WTC11 (cell line): Measurements from ENCODE around the gene PITPNM1. TPM values are rescaled to one million over a fixed set of nuclear protein-coding genes. Genes with fewer than 3 reads are reported as not detected.
"Not testable (repeated sequence)": the region's sequence is repeated elsewhere in the genome, so short reads cannot be mapped to it uniquely, and the experiment has no call there.

ENCODE experiments used
- ATAC-seq: fragments of 200-7000 bp; cut with Tn5 transposase; 2 replicates; pipeline ENCODE4 v1.10.0; 2021; ENCODE audit warnings: mild to moderate bottlenecking, moderate library complexity
- CTCF ChIA-PET: fragments of 300-600 bp; sonication (Branson Sonifier 250); formaldehyde crosslinking; loops from one replicate; lab custom pipeline; 2021; ENCODE audit warnings: antibody characterized with exemption; lab: Charles Lee
- POLR2A ChIA-PET: fragments of 350-600 bp; sonication (Branson Sonifier 250); formaldehyde crosslinking; loops from one replicate; lab custom pipeline; 2021; ENCODE audit warnings: antibody characterized with exemption; lab: Charles Lee
- DNase-seq: peaks from one replicate; pipeline ENCODE4 v3.0.0; 2021; ENCODE audit warnings: low spot score
- H3K27ac Mint-ChIP-seq: 2 replicates; pipeline ENCODE4 v1.8.0; 2021; ENCODE audit warnings: mixed read lengths
- H3K27me3 Mint-ChIP-seq: 2 replicates; pipeline ENCODE4 v1.8.0; 2021; ENCODE audit warnings: low read depth, mild to moderate bottlenecking, moderate library complexity, mixed read lengths
- H3K36me3 Mint-ChIP-seq: 2 replicates; pipeline ENCODE4 v1.8.0; 2021; ENCODE audit warnings: mixed read lengths
- H3K4me1 Mint-ChIP-seq: 2 replicates; pipeline ENCODE4 v1.8.0; 2022; ENCODE audit warnings: mixed read lengths
- H3K4me3 Mint-ChIP-seq: 2 replicates; pipeline ENCODE4 v1.8.0; 2021; ENCODE audit warnings: mild to moderate bottlenecking, moderate library complexity, mixed read lengths
- H3K9me3 Mint-ChIP-seq: 2 replicates; pipeline ENCODE4 v1.8.0; 2021; ENCODE audit warnings: mixed read lengths
- EMX1 ChIP-seq: fragments of 250-450 bp; sonication (Bioruptor Pico); IDR thresholded peaks from 2 replicates; pipeline ENCODE4 v1.8.0; 2021; ENCODE audit warnings: mild to moderate bottlenecking
- ESRRA ChIP-seq: sonication (generic); formaldehyde crosslinking; IDR thresholded peaks from 2 replicates; pipeline ENCODE4 v1.8.1; 2022; ENCODE audit warnings: mild to moderate bottlenecking, missing genetic modification reagents, borderline replicate concordance
- RORB ChIP-seq: fragments of 250-450 bp; sonication (Bioruptor Pico); IDR thresholded peaks from 2 replicates; pipeline ENCODE4 v1.9.0; 2021; ENCODE audit warnings: mild to moderate bottlenecking
- ZBTB21 ChIP-seq: sonication (generic); formaldehyde crosslinking; IDR thresholded peaks from 2 replicates; pipeline ENCODE4 v1.8.1; 2023; ENCODE audit warnings: mild to moderate bottlenecking, missing genetic modification reagents, borderline replicate concordance
- ZNF138 ChIP-seq: sonication (generic); formaldehyde crosslinking; conservative IDR thresholded peaks from 2 replicates; pipeline ENCODE4 v1.8.1; 2022; ENCODE audit warnings: mild to moderate bottlenecking, moderate library complexity, missing genetic modification reagents
- ZNF281 ChIP-seq: sonication (generic); formaldehyde crosslinking; IDR thresholded peaks from 2 replicates; pipeline ENCODE4 v1.8.0; 2023; ENCODE audit warnings: mild to moderate bottlenecking, missing genetic modification reagents
- ZNF532 ChIP-seq: fragments of 250-450 bp; sonication (Bioruptor Pico); IDR thresholded peaks from 2 replicates; pipeline ENCODE4 v1.9.0; 2021; ENCODE audit warnings: mild to moderate bottlenecking, borderline replicate concordance
- total RNA-seq: library from RNA; stranded (reverse); gene quantifications from 3 replicates; pipeline ENCODE4 v1.2.3, GENCODE V29; 2021
- TF ChIP-seq, protein P1 (sequence below): sonication (generic); formaldehyde crosslinking; IDR thresholded peaks from 2 replicates; pipeline ENCODE4 v1.8.0; 2022; ENCODE audit warnings: mild to moderate bottlenecking, missing genetic modification reagents
- TF ChIP-seq, protein P2 (sequence below): fragments of 250-450 bp; sonication (Bioruptor Pico); conservative IDR thresholded peaks from 2 replicates; pipeline ENCODE4 v1.9.0; 2021; ENCODE audit warnings: mild to moderate bottlenecking

PITPNM1 gene
- total RNA-seq, 1 experiment from 2014 or later = 55.4 TPM

DNA sequence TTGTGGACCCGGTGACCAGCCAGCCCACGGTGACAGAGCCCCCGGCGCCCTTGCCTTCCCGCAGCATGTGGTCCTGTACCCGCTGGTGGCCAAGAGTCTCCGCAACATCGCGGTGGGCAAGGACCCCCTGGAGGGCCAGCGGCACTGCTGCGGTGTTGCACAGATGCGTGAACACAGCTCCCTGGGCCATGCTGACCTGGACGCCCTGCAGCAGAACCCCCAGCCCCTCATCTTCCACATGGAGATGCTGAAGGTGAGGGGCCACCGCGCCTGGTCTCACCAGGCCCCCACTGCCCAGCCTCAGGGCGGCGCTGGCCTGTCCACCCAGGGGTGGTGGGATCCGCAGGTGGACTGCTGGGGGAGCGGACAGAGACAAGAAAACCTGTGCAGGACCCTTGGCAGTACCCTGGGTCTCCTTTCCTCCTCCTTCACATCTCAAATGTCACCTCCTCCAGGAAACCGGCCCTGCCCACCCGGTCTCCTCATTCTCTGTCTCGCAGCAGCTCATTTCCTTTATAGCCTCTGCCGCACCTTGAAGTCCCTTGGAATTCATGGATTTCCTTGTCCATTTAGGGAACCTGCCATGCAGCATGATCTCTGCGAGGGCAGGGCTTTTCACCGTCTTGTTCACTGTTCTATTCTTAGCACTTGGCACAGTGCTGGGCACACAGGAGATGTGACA, 15.8 kb downstream of the PITPNM1 start (continued):
- TF ChIP-seq ZNF532 (CRISPR knock-in tag) (no peak), RORB (CRISPR knock-in tag) (no peak)
- TF ChIP-seq, protein P1, sequence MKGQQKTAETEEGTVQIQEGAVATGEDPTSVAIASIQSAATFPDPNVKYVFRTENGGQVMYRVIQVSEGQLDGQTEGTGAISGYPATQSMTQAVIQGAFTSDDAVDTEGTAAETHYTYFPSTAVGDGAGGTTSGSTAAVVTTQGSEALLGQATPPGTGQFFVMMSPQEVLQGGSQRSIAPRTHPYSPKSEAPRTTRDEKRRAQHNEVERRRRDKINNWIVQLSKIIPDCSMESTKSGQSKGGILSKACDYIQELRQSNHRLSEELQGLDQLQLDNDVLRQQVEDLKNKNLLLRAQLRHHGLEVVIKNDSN (CRISPR knock-in tag) = no peak

DNA sequence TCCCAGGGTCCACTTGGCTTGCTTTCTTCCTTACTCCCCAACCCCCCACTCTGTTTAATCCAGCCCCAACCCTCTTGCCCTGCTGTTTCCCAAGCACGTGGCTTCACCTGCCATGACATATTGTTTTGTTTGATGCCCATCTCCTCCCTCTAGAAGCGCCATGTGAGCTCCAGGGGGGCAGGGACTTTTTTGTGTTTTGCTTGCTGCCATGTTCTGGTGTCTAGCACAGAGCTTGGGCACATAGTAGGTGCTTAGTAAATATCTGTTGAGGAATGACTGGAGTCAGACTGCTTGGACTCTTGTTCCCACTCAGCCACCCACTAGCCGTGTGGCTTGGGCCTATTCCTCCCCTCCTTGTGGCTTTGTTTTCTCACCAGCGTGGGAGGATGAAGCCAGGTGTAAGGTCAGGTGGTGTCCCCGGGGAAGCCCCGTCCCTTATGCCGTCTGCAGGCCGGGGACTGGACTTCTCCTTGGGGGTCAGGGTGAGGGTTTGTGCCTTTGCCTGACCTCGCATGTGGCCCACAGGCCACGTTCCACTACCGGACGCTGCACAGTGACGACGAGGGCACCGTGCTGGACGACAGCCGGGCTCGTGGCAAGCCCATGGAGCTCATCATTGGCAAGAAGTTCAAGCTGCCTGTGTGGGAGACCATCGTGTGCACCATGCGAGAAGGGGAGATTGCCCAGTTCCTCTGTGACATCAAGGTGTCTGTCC, 18.5 kb downstream of the PITPNM1 start:
- H3K9me3 Mint-ChIP-seq = no peaks in the 10 kb centered on the region
- no peak for DNase-seq
- no peak for ATAC-seq
- no peak overlapping the region for H3K27ac Mint-ChIP-seq
- H3K27me3 Mint-ChIP-seq = peaks cover 26% of the 10 kb centered on the region
- peaks cover 10% of the 10 kb centered on the region; the same call in 1 of the 2 replicates for H3K36me3 Mint-ChIP-seq
- POLR2A ChIA-PET = no interaction called here
- TF ChIP-seq, protein P2, sequence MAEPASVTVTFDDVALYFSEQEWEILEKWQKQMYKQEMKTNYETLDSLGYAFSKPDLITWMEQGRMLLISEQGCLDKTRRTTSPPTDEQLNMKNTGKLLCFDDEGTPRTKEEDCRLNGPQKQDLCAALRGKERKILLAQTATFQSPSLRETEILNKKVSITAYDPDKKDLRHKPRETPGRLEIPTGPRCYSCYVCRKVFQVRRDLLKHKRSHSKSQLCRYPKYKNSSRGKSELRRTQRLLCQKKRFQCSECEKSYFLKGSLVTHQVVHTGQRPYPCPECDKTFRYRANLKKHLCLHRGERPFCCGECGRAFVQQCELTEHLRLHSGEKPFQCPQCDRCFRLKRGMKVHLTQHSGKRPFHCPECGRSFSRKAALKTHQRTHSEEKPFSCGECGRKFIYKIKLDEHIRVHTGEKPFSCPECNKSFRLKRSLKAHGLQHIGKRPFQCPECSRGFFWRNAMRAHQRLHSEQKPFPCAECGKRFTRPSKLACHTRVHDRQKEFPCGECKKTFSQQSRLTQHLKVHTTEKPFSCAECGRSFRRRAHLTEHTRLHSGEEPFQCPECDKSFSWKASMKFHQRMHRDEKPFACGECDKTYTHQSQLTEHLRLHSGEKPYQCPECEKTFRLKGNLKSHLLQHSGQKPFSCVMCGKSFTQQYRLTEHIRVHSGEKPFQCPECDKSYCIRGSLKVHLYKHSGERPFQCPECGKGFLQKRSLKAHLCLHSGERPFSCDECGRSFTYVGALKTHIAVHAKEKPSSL (CRISPR knock-in tag) = no peak
- TF ChIP-seq ZNF138 (CRISPR knock-in tag) (no peak), ZBTB21 (CRISPR knock-in tag) (no peak), EMX1 (CRISPR knock-in tag) (no peak)
- no peak overlapping the region for H3K4me3 Mint-ChIP-seq
- peaks cover 19% of the 10 kb centered on the region for H3K4me1 Mint-ChIP-seq
- CTCF ChIA-PET = interaction anchor here (1.7 kb wide), 1 partner anchor 85 kb away, joined by 3 read pairs; the partner anchor contains the start of gene PPP1CA

DNA sequence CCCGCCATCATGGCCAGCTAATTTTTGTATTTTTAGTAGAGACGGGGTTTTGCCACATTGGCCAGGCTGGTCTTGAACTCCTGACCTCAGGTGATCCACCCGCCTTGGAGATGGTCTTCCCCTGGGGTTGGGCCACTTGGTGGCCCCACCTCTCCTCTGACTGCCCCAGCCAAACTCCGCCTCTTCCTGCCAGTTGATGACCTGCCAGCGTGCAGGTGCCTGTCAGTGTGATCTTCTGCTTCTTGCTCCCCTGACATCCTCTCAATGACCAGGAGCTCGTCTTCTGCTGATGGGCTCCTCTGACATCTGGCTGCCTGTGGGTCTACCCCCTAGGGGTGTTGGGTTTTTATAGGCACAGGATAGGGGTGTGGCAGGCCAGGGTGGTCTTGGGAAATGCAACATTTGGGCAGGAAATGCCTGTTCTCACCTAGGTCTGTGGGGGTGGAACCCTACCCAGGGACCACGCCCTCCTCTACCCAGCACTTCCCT, 19.2 kb downstream of the PITPNM1 start:
- H3K27ac Mint-ChIP-seq, H3K4me3 Mint-ChIP-seq, H3K9me3 Mint-ChIP-seq, POLR2A ChIA-PET, ATAC-seq: not testable (repeated sequence)
- H3K36me3 Mint-ChIP-seq = peaks cover 10% of the 10 kb centered on the region; the same call in 1 of the 2 replicates
- CTCF ChIA-PET = interaction anchor here (0.5 to 1.7 kb wide), 3 partner anchors 84 to 130 kb away, joined by 3 to 4 read pairs (median 3); partner anchors contain the start of gene PPP1CA
- peaks cover 33% of the 10 kb centered on the region for H3K27me3 Mint-ChIP-seq
- DNase-seq = peak; percentile 58
- H3K4me1 Mint-ChIP-seq = peaks cover 19% of the 10 kb centered on the region

DNA sequence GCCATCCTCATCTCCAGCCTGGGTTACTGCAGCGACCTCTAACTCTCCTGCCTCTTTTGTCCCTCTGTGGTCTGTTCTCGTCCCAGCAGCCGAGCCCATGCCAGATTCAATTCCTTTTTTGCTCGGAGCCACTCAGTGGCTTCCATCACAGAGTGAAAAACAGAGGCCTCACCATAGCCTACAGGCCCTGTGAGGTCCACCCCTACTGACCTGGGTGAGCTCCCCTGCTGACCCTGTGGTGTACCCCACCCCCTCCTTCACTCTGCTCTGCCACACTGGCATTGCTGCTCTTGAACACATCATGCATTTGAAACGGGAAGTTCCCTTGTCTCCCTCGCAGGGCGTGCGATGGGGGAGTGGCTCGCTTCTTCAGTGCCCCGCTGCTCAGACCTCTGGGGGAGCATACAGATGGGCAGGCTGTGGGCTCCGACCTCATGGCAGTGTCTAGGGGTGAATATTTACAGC, 20.3 kb downstream of the PITPNM1 start:
- DNase-seq = no peak
- ATAC-seq = no peak
- ChIA-PET POLR2A (interaction anchor here (0.7 kb wide), 1 partner anchor 47 kb away, joined by 3 read pairs; the partner anchor contains the start of gene PTPRCAP), CTCF (no interaction called here)
- TF ChIP-seq ESRRA (no peak), ZNF281 (no peak)
- H3K27me3 Mint-ChIP-seq = peaks cover 36% of the 10 kb centered on the region
- H3K36me3 Mint-ChIP-seq = peaks cover 10% of the 10 kb centered on the region; the same call in 1 of the 2 replicates
- H3K4me1 Mint-ChIP-seq = peaks cover 19% of the 10 kb centered on the region
- H3K4me3 Mint-ChIP-seq = no peak overlapping the region; the same call in 1 of the 2 replicates
- no peaks in the 10 kb centered on the region for H3K9me3 Mint-ChIP-seq
- H3K27ac Mint-ChIP-seq = no peak overlapping the region
